Raji (cell line): ENCODE data around the gene CLEC16A.

Experiments used
- POLR2A ChIP-seq: IDR thresholded peaks from 2 replicates; pipeline ENCODE4 v1.6.1; 2011; ENCODE audit warnings: low read depth, low read length, control low read depth; ENCODE audit not compliant: insufficient read depth

CLEC16A gene

GRCh38 chr16:11205065-11205699, 260.8 kb downstream of the CLEC16A start:
- no peak for TF ChIP-seq POLR2A

GRCh38 chr16:11205754-11206581, 261.6 kb downstream of the CLEC16A start:
- no peak for TF ChIP-seq POLR2A

- no peak for TF ChIP-seq POLR2A
These were observed 263.3 kb downstream of the CLEC16A start for GRCh38 chr16:11207646-11208045.

GRCh38 chr16:11208916-11209665, 264.7 kb downstream of the CLEC16A start:
- TF ChIP-seq POLR2A, result no peak

- no peak for TF ChIP-seq POLR2A
These were observed 265.9 kb downstream of the CLEC16A start for GRCh38 chr16:11210260-11210659.

- TF ChIP-seq POLR2A, result no peak
These were observed 267.0 kb downstream of the CLEC16A start for GRCh38 chr16:11211061-11211976.

- no peak for TF ChIP-seq POLR2A
These were observed 267.8 kb downstream of the CLEC16A start for GRCh38 chr16:11211977-11212797.

- no peak for TF ChIP-seq POLR2A
These were observed 268.4 kb downstream of the CLEC16A start for GRCh38 chr16:11212798-11213196.

- TF ChIP-seq POLR2A, result no peak
These were observed 269.0 kb downstream of the CLEC16A start for GRCh38 chr16:11213373-11213772.

GRCh38 chr16:11213799-11214198, 269.4 kb downstream of the CLEC16A start:
- TF ChIP-seq POLR2A, result no peak

GRCh38 chr16:11215935-11216556, 271.7 kb downstream of the CLEC16A start:
- no peak for TF ChIP-seq POLR2A

GRCh38 chr16:11217651-11218603, 273.6 kb downstream of the CLEC16A start:
- no peak for TF ChIP-seq POLR2A
